PC-9 (cell line): Measurements from ENCODE around the gene SRBD1.

Source experiments
- EZH2 ChIP-seq: fragments of 200-600 bp; sonication (generic); IDR thresholded peaks from 2 replicates; pipeline ENCODE4 v1.8.0; 2017; ENCODE audit warnings: antibody characterized with exemption, low read depth
- TF ChIP-seq, protein P1 (sequence below): fragments of 200-600 bp; sonication (generic); conservative IDR thresholded peaks from 2 replicates; pipeline ENCODE4 v1.6.1; 2017; ENCODE audit warnings: mixed run types, antibody characterized with exemption, mild to moderate bottlenecking, moderate library complexity

DNA sequence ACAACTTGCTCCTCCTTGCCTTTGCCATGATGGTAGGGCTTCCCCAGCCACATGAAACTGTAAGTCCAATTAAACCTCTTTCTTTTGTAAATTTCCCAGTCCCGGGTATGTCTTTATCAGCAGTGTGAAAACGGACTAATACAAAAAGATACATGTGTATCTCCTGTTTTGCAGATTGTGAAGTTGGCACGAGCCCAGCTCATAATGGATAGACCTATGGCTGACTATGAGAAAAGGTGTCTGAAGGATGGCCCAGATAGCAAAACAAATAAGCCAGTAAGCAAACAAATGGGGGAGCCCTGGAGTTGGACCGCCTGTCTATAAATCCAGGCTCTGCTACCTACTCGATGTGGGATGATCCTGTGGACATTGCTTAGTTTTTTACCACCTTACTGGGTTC is 24.9 kb upstream of the SRBD1 start:
- TF ChIP-seq, protein P1, sequence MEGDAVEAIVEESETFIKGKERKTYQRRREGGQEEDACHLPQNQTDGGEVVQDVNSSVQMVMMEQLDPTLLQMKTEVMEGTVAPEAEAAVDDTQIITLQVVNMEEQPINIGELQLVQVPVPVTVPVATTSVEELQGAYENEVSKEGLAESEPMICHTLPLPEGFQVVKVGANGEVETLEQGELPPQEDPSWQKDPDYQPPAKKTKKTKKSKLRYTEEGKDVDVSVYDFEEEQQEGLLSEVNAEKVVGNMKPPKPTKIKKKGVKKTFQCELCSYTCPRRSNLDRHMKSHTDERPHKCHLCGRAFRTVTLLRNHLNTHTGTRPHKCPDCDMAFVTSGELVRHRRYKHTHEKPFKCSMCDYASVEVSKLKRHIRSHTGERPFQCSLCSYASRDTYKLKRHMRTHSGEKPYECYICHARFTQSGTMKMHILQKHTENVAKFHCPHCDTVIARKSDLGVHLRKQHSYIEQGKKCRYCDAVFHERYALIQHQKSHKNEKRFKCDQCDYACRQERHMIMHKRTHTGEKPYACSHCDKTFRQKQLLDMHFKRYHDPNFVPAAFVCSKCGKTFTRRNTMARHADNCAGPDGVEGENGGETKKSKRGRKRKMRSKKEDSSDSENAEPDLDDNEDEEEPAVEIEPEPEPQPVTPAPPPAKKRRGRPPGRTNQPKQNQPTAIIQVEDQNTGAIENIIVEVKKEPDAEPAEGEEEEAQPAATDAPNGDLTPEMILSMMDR, result no peak
- no peak for TF ChIP-seq EZH2
